T1000 (cell line): ENCODE results near the gene GOLPH3L.
A peak's percentile ranks its signal among the peaks of the same experiment; 100 is the strongest.
"Not testable (repeated sequence)": the region's sequence is repeated elsewhere in the genome, so short reads cannot be mapped to it uniquely, and the experiment has no call there.

Experiments
- DNase-seq: peaks from one replicate; lab custom pipeline; 2025; ENCODE audit warnings: mixed read lengths; lab: John Stamatoyannopoulos, UW

The GOLPH3L gene

DNA sequence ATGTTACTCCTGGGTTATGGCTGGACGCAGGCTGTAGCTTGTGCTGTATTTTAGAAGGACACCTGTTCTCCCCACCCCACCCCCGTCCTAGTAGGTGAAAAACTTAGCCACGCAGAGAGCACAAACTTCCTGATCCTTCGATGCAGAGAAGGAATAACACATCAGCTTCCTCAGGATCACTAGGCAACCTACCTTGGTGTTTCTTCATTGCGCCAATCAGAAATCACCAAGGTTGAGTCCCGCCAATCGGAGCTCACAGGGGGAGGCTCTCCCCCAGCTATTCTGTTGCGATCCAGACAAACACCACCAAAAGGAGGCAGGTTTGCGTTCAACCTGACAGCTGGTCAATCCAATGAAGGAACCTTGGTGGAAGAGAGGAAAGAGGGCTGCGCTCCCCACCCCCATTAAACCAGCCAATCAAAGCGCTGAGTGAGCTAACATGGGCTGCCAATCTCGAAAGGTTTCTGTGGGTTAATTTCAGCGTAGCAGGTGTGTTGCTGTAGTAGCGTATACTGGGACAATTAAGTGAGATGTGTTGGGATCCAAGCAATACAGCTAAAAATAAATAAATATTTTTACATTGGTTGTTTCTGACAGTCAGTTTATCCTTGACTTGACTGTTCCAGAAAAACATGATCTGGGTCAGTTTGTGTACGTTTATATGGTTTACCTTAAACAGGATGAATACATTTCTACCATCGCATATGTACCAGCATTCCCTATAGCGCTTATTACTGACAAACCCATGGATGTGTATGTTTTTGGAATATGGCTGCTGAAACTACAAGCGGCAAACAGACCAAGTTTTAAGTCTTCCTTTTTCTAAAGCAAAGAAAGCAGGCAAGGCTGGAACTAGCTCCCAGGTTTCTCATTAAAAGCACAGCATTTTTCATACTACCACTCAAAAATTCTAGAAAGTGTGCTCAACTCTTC lies at the start of gene GOLPH3L:
Gene GOLPH3L, minus strand, starts transcription at position 160 of the 933 bp plus-strand sequence. CDS start 2,316 bp downstream, outside the sequence.
- peak; percentile 37 for DNase-seq

DNA sequence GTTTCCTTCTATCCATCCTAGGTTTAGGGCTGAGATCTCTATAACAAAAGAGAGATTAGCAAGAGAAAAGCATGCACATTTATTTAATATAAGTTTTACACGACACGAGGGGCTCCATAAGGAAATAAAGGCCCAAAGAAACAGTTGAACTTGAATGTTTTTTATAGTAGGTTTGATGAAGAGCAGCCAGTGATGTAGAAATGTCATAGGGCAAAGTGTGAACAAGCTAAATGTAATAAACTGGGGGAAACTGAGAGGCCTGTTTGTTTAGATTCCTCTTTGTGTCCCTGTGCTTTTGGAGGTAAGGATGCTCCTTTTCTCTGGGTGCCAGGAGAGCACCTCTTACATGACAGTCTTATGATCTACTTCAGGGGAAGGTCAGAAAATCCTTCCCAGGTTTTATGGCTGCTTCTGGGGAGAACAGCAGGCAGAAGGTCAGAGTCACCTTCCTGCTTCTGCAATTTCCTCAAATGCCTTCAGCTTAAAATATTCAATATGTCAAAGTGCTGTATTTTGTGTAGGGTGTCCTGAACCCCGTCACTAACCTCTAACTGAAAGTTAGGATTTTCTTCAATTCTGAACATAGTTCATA lies 33.3 kb upstream of the GOLPH3L start:
- DNase-seq = no peak

DNA sequence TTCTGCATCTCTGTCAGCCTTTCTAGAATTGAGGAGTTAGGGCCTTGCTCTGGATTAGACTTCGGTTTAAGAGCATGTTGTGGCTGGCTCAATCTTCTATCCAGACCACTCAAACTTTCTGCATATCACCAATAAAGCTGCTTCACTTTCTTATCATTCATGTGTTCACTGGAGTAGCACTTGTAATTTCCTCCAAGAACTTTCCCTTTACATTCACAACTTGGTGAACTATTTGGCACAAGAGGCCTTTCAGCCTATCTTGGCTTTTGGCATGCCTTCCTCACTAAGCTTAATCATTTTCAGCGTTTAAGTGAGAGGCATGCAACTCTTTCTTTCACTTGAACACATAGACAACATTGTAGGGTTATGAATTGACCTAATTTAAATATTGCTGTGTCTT lies 27.4 kb upstream of the GOLPH3L start:
- DNase-seq = no peak

DNA sequence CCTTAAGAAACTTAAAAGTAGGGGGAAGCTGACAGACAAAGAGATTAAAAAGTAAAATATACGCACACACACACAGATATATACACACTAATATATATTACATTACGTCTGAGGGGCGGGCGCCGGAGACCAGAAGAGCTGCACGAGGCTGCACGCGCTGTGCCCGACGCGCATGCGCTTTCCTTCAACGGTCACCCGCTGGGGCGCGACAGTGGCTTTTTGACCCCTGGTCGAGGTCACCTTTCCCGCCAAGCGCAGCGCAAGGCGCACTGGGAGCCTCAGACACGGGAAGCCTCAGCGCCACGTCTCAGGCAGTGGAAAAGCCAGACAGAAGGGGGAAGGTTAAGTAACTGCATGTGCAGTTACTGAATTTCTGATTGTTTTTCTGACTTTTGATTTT lies 23.7 kb upstream of the GOLPH3L start, which contains the start of gene HORMAD1:
Gene HORMAD1, minus strand, starts transcription at position 193 of the 400 bp plus-strand sequence. CDS start 1,390 bp downstream, outside the sequence.
- DNase-seq = no peak

DNA sequence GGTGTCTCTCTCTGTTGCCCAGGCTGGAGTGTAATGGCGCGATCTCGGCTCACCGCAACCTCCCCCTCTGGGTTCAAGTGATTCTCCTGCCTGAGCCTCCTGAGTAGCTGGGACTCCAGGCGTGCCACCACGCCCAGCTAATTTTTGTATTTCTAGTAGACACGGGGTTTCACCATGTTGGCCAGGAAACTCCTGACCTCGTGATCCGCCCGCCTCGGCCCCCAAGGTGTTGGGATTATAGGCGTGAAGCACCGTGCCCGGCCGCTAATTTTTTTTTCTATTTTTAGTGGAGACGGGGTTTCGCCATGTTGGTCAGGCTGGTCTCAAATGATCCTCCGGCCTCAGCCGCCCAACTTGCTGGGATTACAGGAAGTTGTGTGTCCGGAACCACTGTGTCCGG lies 23.1 kb upstream of the GOLPH3L start:
- no peak for DNase-seq

DNA sequence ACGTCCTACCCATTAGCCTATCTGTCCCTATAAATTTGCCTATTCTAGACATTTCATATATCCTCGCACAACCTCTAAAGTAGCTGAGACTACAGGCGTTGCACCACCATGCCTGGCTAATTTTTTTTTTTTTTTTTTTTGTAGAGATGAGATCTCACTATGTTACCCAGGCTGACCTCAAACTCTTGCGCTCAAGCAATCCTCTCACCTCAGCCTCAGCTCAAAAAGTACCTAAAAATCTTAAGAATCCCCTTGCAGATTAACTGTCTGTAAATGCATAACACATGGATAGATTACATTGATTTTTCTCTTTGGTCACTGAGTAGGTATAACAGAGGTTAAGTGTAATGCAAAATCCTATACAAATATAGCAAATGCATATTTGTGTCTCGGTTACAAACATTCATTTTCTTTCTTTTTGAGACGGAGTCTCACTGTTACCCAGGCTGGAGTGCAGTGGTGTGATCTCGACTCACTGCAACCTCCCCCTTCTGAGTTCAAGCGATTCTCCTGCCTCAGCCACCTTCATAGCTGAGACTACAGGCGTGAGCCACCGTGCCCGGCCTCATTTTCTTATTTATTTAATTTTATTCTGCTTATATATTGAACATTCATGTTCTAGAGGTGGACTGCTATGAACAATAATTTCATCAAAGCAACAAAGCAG lies 21.4 kb upstream of the GOLPH3L start:
- DNase-seq = no peak

DNA sequence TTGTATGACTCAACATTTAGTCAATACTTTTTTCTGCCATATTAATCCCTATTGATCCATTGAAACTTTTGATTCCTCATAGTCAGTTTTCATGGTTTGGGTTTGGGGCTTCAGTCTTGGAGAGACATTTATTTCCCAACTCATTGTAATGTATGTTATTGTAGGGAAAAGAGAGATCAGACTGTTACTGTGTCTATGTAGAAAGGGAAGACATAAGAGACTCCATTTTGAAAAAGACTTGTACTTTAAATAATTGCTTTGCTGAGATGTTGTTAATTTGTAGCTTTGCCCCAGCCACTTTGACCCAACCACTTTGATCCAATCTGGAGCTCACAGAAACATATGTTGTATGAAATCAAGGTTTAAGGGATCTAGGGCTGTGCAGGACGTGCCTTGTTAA lies 12.1 kb upstream of the GOLPH3L start:
- DNase-seq = not testable (repeated sequence)

DNA sequence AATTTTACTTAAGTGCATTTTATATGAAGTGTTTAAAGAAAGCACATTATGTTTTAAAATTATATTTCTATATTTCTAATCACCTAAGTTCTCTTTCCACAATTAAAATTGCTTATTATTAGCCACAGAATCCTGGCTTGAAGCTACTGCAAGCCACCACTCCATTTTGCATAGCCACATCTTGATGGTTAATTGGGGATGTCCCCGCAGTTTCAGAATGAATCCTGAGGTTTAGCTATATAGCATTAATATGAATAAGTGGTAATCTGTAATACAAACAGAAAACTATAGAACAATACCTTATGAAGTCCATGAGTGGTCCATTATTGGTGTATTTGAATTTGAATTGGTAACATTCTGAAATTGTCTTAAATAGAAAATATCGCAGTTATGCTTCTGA lies 11.6 kb upstream of the GOLPH3L start:
- no peak for DNase-seq

DNA sequence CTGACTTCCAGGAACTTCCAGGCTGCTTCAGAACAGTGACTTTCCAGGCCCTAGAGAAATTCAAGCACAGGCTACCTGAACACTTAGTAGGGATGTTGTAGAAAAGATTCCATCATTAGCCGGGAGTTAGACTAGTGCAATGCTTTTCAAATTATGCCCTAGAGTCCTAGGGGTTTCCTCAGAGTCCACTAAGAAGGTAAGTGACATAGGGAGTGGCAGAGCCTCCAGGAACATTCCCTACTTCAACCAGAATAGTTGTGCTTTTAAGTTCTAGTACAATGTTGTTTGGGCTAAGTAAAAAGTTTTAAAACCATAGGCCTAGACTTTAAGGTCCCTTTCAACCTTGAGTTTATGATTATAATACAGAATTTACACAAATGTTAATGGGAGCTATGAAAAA lies 9.1 kb upstream of the GOLPH3L start:
- no peak for DNase-seq

DNA sequence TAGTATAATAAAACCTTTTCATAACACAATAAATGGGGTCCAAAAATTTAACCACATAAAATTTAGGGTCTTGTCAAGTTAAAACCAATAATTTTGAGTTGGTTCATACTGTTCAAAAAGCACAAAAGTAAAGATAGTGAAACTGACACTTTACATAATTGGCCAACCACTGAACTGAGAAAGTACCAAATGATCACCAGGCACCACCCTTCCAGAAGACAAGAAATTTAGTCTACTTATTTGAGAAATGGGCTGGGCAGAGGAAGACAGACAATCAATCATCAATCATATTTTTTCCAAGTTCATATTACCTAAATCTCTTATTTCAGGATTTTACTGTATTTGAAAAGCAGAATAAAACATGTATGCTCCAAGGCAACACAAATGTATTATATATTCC lies 6.5 kb upstream of the GOLPH3L start:
- DNase-seq = no peak

DNA sequence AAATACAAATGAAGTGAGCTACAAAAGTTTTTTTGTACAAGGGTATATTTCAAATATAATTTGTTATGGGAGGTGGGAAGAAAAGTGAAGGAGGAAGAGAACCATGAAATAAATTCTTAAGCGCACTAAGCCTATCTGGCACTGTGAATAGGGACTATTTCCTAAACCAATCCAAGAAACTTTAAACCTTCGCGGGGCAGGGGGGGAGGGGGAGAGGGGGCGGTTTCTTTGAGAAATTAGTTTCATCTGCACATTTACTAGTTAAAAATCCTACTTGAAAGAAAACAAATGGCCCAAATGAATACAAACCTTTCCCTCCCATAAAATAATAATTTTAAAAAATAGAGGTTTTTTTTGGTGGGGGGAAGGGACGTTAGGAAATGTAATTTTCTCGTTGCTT lies 364 bp downstream of the GOLPH3L start:
- no peak for DNase-seq

DNA sequence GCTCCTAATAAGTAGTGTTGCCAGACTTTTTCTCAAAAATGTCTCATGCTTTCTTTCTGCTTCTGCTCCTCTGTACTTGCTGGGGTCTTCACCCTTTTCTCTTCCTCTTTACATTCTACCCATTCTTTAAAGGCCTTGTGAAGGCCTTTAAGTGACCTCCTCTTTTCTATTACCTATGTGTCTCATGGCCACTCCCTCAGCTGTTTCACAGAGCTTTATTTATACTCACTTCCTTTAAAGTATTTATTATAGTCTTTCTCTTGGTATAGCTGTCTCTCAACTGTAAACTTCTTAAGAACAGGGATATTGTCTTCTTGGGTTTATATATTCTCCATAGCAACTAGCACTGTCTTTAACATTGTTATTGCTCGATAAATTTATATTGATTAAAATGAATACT lies 792 bp downstream of the GOLPH3L start:
- DNase-seq = no peak

DNA sequence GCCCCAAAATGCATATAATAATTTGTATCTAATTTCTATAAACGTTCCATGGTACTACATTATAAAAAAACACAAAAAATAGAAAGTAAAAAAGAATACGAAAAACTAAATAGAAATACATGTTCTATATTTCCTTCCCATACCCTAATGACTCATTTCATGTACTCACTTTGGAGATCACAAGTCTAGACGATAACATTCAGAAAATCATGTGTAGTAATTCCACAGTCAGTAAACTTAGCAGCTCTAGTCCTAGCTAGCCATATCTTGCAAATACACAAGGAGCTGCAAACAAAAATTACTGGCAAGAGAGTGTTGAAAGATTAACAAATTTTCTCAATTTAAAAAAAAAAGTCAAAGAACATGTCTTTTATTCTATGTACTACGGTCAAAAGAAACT lies 1.4 kb downstream of the GOLPH3L start:
- no peak for DNase-seq

DNA sequence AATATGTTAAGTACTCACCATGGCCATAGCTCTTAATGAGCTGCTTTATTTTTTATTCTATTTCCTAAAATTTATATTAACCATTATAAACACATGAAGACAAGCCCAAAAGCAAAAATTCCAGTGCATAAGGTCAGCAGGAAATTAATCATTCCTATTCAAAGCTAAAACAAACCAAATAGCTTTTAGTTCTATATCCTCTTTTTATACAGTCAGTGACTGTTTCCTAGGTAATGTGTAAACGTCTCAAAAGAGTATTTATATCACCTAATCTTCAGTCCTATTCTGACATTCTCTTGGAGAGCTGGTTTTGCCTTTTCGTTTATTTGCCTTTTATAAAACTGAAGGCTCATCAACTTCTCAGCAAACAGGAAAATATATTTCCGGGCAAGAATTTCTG lies 4.2 kb downstream of the GOLPH3L start:
- no peak for DNase-seq

DNA sequence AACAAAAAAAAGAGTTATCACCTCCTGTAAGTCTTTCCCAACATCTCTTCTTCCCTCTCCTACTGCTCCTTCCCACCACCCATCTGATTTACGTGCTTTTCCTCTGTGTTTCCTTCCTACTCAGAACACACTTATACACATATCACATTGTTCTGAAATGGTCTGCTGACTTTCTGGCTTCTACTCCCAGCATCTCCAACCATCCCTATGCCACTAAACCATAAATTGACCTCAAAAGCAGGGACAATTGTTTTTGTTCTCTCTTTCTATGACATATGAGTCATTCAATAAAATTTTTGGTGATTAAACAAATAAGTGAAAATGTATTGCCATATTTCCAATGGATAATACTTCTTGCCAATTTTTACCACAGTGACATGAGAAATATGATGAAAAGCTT lies 8.2 kb downstream of the GOLPH3L start:
- no peak for DNase-seq

DNA sequence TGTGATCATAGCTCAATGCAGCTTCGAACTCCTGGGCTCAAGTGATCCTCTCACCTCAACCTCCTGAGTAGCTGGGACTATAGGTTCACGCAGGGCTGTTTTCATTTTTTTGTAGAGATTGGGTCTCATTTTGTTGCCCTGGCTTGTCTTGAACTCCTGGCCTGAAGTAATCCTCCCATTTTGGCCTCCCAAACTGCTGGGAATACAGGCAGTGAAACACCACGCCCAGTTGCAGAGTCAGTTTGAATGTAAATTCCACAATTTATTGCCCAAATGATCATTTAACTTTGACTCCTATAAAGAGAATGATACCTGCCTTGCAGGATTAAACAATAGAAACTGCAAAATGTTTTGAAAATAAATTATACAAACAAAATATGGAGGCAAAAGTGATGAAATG lies 10.7 kb downstream of the GOLPH3L start:
- no peak for DNase-seq

DNA sequence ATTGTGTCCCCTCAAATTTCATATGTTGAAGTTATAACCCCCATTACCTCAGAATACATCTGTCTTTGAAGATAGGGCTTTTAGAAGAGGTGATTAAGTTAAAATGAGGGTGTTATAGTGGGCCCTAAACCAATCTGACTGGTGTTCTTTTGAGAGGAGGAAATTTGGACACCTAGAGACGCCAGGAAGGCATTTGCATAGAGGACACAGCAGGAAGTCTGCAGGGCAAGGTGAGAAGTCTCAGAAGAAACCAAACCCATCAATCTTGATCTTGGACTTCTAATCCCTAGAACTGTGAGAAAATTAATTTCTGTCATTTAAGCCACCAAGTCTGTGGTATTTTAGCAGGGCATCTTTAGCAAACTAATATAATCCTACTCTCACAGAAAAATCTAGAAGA lies 13.0 kb downstream of the GOLPH3L start:
- no peak for DNase-seq

DNA sequence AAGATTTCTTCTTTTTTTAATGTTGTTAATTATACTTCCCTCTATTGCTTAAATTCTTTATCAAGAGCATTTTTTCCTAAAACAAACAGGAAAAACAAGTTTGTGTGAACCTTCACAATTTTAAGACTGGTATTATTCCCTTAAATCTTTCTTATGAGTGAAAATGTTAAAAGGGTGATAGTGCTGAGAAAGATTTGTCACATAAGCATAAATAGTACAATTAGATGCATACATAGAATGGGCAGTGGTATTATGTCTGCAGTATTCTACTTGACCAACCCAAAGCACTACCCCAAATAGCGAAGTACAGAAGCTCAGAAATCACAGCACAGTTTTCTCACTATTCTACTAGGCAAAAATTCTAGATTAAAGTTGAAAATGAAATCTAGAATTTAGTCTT lies 18.0 kb downstream of the GOLPH3L start:
- DNase-seq = no peak

DNA sequence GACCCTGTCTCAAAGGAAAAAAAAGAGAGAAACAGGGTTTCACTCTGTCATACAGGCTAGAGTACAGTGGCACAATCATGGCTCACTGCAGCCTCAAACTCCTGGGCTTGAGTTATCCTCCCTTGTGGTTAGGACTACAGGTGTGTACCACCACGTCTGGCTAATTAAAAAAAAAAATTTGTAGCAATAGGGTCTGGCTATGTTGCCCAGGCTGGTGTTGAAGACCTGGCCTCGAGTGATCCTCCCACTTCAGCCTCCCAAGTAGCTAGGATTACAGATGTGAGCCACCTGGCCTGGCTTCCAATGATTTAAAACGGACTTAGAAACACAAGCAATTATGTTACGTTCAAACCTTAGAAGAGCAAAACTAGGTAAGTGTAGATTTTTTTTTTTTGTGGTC lies 22.1 kb downstream of the GOLPH3L start:
- no peak for DNase-seq

DNA sequence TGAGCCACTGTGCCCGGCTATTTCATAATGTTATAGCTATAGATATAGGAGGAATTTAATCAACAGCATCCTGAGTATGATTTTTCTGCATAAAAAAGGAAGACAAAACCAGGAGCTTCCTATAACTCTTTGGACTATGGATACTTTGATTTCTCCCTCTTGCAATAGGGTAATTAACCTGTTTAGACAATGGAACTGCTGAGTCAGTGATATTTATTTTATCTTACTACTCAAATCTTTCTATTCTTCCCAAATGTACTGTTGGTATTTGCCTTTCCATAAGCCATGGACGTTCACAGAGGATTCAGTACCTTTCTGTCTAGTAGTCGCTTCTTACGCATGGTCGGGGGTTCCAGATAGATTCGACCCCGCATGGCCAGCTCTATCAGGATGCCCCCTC lies 33.6 kb downstream of the GOLPH3L start:
- DNase-seq = no peak

DNA sequence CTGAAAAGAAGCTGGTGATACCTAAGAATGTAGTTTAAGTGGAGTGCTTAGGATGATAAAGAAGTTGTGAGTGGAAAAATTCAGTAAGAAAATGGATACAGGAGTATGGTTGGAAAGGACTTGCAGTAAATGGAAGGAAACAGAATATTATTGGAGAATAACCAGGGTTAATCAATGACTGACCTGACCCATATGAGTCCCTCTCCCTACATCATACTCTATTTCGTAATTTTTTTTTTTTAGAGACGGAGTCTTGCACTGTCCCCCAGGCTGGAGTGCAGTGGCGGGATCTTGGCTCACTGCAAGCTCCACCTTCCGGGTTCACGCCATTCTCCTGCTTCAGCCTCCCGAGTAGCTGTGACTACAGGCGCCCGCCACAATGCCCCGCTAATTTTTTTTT lies 34.1 kb downstream of the GOLPH3L start:
- DNase-seq = no peak

DNA sequence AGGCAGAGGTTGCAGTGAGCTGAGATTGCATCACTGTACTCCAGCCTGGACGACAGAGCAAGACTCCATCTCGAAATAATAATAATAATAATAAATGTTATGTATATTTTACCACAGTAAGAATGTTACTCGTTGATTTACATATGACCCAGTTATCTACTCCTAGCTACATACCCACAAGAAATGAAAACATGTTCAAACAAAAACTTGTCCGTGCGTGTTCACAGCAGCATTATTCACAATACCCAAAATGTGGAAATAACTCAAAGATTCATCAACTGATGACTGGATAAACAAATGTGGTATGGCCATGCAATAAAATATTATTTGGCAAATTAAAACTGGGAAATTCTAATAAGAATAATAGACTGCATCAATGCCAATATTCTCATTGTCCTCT lies 35.8 kb downstream of the GOLPH3L start:
- DNase-seq = no peak

DNA sequence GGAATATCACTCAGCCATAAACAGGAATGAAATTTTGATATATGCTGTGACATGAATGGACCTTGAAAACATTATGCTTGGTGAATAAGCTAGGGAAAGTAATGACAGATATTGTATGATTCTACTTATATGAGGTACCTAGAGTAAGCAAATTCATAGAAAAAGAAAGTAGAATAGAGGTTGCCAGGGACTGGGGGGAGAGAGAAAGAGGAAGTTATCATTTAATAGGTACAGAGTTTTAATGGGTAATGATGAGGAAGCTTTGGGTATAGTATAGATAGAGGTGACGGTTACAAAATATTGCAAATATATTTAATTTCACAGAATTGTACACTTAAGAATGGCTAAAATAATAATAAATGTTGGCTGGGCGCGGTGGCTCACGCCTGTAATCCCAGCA lies 36.4 kb downstream of the GOLPH3L start:
- DNase-seq = no peak
